ENCODE measurements around the gene ZYX.

The ZYX gene

DNA sequence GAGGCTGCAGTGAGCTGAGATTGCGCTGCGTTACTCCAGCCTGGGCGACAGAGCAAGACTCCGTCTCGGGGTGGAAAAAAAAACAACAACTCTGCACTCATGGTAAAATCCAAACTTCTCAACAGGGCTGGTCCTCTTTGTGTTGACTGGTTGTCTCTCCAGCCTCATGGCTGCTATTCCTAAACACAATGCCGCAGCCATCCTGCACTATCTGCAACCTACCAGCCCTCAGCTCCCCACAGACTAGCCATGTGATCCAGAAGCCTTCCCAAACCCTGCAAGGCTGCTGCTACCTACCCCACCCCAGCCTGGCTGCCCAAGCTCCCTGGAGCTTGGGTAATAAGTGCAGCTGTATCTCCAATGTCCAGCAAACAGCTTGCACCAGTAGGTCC, 11.7 kb downstream of the ZYX start:
- ChIA-PET CTCF (interaction anchor here (1.1 to 4.6 kb wide), 6 partner anchors 9 to 152 kb away, joined by 3 to 24 read pairs (median 7); partner anchors contain the start of gene EPHA1), POLR2A (interaction anchor here (5.6 to 8.0 kb wide), 2 partner anchors 11 to 13 kb away, joined by 29 to 104 read pairs; partner anchors contain the start of gene ZYX)
- H3K4me3 ChIP-seq (ENCODE audit: low read depth, low read length) = no peak overlapping the region
- no peak for DNase-seq (ENCODE audit: low read depth, low spot score)
- TF ChIP-seq, protein P1, sequence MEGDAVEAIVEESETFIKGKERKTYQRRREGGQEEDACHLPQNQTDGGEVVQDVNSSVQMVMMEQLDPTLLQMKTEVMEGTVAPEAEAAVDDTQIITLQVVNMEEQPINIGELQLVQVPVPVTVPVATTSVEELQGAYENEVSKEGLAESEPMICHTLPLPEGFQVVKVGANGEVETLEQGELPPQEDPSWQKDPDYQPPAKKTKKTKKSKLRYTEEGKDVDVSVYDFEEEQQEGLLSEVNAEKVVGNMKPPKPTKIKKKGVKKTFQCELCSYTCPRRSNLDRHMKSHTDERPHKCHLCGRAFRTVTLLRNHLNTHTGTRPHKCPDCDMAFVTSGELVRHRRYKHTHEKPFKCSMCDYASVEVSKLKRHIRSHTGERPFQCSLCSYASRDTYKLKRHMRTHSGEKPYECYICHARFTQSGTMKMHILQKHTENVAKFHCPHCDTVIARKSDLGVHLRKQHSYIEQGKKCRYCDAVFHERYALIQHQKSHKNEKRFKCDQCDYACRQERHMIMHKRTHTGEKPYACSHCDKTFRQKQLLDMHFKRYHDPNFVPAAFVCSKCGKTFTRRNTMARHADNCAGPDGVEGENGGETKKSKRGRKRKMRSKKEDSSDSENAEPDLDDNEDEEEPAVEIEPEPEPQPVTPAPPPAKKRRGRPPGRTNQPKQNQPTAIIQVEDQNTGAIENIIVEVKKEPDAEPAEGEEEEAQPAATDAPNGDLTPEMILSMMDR (IDR thresholded peaks at IDR 0.05; ENCODE audit: insufficient read depth, low read length, missing control alignments) = no peak

DNA sequence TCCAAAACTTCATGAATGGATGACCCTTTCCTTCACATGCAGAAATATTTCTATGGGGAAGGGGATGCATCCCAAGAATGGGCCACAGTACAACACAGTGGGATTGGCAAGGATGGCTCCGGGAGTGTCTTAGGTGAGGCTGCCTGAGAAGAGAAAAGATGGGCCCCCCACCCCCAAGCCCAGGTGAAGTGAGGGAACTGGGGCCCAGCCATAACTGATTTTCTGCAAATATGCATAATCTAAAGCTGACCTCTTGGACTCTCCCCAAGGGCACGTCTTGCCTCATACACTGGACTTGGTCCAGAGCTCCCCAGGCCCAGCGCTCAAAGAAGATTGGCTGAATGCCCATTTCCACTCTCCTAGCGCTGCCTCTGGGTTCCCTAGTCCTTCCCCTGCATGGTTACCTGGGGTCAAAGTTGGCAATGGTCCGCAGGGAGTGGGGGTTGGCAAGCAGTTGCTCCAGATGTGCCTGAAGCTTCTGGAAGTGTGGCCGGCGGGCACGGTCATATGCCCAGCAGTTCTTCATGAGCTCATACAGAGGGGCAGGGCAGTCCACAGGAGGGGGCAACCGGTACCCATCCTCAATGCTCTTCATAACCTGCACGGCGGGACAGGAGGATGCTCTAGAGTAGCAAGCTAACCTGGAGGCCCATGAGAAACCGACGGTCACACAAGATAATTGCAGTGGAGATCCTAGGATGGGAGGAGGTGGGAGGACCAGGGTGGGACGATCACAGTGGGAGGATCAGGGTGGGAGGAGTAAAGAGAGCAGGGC, 12.3 kb downstream of the ZYX start:
- H3K4me3 ChIP-seq (ENCODE audit: low read depth, low read length) = no peak overlapping the region
- CTCF ChIA-PET = interaction anchor here (1.1 to 4.6 kb wide), 6 partner anchors 8 to 153 kb away, joined by 3 to 24 read pairs (median 7); partner anchors contain the start of gene EPHA1
- TF ChIP-seq, protein P1 (IDR thresholded peaks at IDR 0.05; ENCODE audit: insufficient read depth, low read length, missing control alignments) = no peak
- POLR2A ChIA-PET = interaction anchor here (5.6 to 8.0 kb wide), 2 partner anchors 12 to 13 kb away, joined by 29 to 104 read pairs; partner anchors contain the start of gene ZYX
- DNase-seq (ENCODE audit: low read depth, low spot score) = no peak

DNA sequence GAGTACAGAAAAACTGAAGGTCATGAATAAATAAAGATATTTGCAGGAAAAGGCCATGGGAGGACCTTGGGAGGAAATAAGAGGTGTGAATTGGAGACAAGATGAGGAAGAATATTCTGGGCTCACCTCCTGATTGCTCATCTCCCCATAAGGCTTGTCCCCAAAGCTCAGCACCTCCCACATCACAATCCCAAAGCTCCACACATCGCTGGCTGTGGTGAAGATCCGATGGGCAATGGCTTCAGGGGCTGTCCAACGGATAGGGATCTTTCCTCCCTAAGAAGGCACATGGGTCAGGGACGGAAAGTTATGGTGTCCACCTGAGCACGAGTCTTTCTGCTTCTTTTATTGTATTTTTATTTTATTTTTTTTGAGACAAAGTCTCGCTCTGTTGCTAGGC, 12.9 kb downstream of the ZYX start:
- POLR2A ChIA-PET = interaction anchor here (5.6 to 8.0 kb wide), 2 partner anchors 12 kb away, joined by 29 to 104 read pairs; partner anchors contain the start of gene ZYX
- CTCF ChIA-PET = interaction anchor here (2.0 to 4.6 kb wide), 4 partner anchors 9 to 154 kb away, joined by 6 to 24 read pairs (median 8); partner anchors contain the start of gene EPHA1
- H3K4me3 ChIP-seq (ENCODE audit: low read depth, low read length) = no peak overlapping the region
- DNase-seq (ENCODE audit: low read depth, low spot score) = no peak
- TF ChIP-seq, protein P1 (IDR thresholded peaks at IDR 0.05; ENCODE audit: insufficient read depth, low read length, missing control alignments) = no peak

DNA sequence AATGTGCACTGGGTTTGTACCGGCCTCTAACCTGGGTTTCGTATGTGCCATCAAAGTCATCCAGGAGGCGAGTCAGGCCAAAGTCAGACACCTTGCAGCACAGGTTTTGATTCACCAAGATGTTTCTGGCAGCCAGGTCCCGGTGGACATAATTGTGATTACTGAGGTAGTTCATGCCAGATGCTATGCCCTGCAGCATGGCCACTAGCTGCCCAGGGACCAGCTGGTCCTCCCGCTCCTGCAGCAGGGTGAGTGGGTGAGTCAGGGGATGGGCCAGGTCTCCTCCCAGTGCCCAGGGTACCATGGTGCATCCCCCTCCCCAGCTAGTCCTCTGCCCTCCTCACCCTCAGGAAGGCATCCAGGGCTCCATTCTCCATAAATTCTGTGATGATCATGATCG, 13.6 kb downstream of the ZYX start:
- ChIA-PET CTCF (interaction anchor here (1.4 to 4.6 kb wide), 3 partner anchors 10 to 155 kb away, joined by 4 to 24 read pairs (median 9); no protein-coding TSS in a partner anchor), POLR2A (interaction anchor here (0.6 to 8.0 kb wide), 4 partner anchors 11 to 154 kb away, joined by 3 to 104 read pairs (median 16); partner anchors contain the start of gene ZYX)
- TF ChIP-seq, protein P1 (IDR thresholded peaks at IDR 0.05; ENCODE audit: insufficient read depth, low read length, missing control alignments) = no peak
- no peak overlapping the region for H3K4me3 ChIP-seq (ENCODE audit: low read depth, low read length)
- no peak for DNase-seq (ENCODE audit: low read depth, low spot score)

DNA sequence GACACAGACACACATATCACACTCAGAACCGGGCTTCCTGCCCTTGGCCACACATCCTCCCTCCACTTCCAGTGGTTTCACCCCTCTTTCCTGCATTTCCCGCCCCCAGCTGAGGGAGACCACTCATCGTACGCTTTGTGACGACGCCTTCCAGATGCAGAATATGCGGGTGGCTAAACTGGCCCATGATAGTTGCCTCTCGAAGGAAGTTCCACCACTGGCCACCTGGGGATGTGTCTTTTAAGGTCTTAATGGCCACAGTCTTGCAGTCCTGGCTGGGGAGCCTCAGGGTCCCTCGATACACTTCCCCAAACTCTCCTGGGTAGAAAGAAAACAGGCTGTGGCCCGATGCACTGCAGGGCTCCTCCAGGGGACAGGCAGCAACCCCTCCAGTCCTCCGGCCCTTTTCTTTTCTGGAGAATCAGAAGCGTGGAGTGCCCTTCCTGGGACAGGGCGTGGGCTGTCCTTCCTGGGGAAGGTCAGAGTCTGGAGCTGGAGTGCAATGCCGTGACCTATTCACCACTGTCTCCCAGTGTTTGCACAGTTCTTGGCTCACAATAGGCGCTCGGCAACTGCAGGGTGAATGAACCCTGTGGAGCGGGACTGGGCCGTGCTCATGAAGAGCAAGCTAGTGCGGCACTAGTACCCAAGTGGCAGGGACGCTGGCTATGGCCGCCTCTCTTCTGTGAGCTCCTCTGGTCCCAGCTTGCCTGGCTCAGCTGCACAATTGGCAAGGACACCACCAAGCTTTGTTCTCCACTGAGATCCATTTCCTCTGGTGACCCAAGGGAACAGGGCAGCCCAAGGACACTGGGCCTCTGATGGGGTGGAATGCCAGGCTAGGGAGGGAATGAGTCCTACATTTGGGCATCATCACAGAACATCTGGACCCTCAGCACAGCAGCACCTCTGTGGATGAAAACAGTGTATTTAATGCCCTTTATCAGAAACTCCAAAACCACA, 14.3 kb downstream of the ZYX start:
- TF ChIP-seq, protein P1 (IDR thresholded peaks at IDR 0.05; ENCODE audit: insufficient read depth, low read length, missing control alignments) = peak; percentile 22
- no peak for DNase-seq (ENCODE audit: low read depth, low spot score)
- ChIA-PET CTCF (interaction anchor here (0.8 to 4.6 kb wide), 5 partner anchors 10 to 155 kb away, joined by 3 to 24 read pairs (median 9); no protein-coding TSS in a partner anchor), POLR2A (interaction anchor here (0.6 to 8.0 kb wide), 5 partner anchors 11 to 155 kb away, joined by 3 to 104 read pairs (median 3); partner anchors contain the start of genes GSTK1 and ZYX)
- H3K4me3 ChIP-seq (ENCODE audit: low read depth, low read length) = no peak overlapping the region

All from AG04449 (cell line).